Lower leg skin (tissue), 3 donors: ENCODE measurements around the gene SEMA4A.

ENCODE experiments used
- POLR2A ChIP-seq, 2 donors: fragments of 450-650 bp; IDR thresholded peaks; one replicate each; pipeline ENCODE4 v1.6.1; 2016 to 2017; ENCODE audit warnings: antibody characterized with exemption in 2 of 2, mild to moderate bottlenecking in 1 of 2, moderate library complexity in 1 of 2
- TF ChIP-seq, protein P1 (sequence below), 3 donors: fragments of 450-650 bp; IDR thresholded peaks; one replicate each; pipeline ENCODE4 v1.5.1; 2016; ENCODE audit warnings: antibody characterized with exemption in 3 of 3, mild to moderate bottlenecking in 3 of 3, moderate library complexity in 2 of 3

DNA sequence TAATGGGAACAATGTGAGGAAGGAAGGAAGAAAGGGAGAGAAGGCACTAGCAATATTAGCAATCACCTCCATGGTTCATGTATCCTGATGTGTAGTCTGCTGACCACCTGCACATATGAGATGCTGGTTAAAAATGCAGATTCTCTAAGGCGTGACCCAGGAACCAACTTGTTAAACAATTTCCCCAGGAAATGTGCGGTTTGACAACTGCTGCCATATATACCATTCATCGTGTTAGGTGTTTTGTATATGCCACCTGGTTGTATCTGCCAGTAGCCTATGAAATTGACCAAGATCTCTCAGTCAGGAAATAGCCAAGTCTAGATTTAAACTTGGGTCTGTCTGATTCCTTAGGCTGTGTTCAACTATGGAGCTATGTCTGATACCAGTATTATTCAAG lies 4.1 kb downstream of the SEMA4A start:
- TF ChIP-seq, protein P1, sequence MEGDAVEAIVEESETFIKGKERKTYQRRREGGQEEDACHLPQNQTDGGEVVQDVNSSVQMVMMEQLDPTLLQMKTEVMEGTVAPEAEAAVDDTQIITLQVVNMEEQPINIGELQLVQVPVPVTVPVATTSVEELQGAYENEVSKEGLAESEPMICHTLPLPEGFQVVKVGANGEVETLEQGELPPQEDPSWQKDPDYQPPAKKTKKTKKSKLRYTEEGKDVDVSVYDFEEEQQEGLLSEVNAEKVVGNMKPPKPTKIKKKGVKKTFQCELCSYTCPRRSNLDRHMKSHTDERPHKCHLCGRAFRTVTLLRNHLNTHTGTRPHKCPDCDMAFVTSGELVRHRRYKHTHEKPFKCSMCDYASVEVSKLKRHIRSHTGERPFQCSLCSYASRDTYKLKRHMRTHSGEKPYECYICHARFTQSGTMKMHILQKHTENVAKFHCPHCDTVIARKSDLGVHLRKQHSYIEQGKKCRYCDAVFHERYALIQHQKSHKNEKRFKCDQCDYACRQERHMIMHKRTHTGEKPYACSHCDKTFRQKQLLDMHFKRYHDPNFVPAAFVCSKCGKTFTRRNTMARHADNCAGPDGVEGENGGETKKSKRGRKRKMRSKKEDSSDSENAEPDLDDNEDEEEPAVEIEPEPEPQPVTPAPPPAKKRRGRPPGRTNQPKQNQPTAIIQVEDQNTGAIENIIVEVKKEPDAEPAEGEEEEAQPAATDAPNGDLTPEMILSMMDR (IDR thresholded peaks at IDR 0.05): no peak
- no peak for TF ChIP-seq POLR2A (IDR thresholded peaks at IDR 0.05)
